Measurements from ENCODE around the gene MYCL.
"Not testable (repeated sequence)": the region's sequence is repeated elsewhere in the genome, so short reads cannot be mapped to it uniquely, and the experiment has no call there.

The MYCL gene

DNA sequence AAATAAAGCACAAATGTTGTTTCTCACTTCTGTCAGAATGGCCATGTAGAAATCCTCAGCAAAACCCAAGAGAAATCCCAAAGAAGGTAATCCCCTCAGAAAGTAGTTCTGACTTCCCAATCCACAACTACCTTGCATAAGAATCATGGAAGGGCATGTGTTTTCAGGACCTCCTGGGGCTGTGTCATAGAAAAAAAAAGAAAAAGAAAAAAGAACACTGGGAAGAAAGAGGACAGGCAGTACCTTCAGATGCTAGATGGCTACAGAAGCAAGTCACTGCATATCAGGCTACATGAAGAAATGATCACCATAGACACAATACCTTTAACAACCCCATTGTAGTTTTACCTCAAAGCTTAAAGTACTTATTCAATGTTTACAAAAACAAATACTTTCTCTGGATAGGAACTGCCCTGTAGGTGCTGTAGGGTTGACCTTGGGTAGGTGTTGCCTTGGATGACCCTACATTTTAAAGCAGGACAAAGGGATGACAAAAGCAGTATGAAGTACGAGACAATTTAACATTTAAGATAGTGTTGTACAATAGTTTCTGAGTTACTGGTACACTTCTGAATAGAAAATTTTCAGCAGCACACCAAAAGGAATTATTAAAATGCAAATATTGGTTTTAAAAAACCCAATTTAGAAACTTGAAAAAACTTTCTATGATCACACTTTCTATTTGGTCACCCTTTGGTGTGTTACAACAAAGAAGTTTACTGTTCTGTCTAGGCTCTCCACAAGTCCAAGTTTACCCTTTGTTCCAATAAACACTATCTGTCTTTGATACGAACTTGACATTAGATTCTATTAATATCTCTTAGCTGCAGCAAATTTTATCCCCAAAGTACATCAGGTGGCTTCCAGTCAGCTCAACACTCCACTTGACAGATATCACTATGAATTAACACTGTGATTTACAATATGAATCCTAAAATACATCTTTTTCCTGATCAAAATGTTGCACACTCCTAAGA lies 23.4 kb downstream of the MYCL start:
- TF ChIP-seq, protein P1, sequence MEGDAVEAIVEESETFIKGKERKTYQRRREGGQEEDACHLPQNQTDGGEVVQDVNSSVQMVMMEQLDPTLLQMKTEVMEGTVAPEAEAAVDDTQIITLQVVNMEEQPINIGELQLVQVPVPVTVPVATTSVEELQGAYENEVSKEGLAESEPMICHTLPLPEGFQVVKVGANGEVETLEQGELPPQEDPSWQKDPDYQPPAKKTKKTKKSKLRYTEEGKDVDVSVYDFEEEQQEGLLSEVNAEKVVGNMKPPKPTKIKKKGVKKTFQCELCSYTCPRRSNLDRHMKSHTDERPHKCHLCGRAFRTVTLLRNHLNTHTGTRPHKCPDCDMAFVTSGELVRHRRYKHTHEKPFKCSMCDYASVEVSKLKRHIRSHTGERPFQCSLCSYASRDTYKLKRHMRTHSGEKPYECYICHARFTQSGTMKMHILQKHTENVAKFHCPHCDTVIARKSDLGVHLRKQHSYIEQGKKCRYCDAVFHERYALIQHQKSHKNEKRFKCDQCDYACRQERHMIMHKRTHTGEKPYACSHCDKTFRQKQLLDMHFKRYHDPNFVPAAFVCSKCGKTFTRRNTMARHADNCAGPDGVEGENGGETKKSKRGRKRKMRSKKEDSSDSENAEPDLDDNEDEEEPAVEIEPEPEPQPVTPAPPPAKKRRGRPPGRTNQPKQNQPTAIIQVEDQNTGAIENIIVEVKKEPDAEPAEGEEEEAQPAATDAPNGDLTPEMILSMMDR (IDR thresholded peaks at IDR 0.05; ENCODE audit: low read depth, low read length) = no peak
- no peak for DNase-seq (ENCODE audit: extremely low read depth, low read depth)

DNA sequence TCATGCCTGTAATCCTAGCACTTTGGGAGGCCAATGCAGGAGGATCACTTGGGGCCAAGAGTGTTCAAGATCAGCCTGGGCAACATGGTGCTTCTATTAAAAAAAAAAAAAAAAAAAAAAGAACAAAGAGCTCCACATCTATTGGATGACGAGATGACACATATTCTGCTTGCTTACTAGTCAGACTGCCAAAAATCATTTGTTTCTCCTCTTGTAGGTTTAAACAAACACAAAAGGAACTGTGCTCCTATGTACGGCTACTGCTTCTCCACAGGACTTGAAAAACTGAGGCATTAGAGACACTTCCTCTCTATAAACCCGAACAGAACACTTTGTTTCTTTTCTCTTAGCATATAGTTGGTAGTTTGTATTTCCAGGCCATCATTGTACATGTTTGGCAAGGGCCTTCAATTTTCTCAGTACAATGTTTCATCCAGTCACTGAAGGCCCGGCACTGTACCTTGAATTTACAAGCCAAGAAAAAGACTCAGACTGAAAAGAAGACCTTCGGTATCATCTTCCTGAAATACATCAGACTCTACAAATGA lies 24.4 kb downstream of the MYCL start:
- TF ChIP-seq, protein P1 (IDR thresholded peaks at IDR 0.05; ENCODE audit: low read depth, low read length) = no peak
- DNase-seq (ENCODE audit: extremely low read depth, low read depth) = no peak

DNA sequence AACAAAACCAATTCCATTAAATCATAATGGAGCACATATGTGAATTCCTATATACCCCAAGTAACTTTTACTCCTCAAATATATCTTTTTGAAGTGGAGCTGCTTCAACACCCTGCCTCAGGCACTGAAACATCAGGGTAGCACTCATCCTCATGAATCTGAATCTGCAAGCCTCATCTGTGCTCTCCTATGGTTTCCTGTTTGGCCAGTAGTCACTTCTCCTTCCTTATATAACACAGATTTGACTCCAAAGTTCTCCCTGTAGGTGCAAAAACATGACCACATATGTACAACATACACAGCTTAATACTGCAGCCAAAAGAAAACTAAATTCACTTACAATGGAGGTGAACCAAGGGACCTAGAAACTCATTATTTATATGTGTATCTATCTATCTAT lies 25.6 kb downstream of the MYCL start:
- TF ChIP-seq, protein P1 (IDR thresholded peaks at IDR 0.05; ENCODE audit: low read depth, low read length) = no peak
- no peak for DNase-seq (ENCODE audit: extremely low read depth, low read depth)

DNA sequence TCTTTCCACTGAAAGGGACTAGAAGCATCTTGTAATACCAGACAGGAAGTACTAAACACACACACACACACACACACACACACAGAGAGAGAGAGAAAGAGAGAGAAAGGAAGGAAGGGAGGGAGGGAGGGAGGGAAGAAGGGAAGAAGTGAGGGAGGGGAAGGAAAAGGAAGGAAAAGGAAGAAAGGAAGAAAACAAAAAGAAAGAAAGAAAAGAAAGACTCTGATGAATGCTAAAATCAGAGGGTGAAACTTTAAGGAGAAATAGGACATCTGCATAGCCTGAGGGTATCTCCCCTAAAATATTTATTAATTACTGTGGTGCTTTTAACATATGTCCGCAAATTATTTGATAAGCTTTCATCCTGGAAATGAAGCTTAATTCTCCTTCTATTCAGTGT lies 29.0 kb downstream of the MYCL start:
- DNase-seq (ENCODE audit: extremely low read depth, low read depth) = no peak
- TF ChIP-seq, protein P1 (IDR thresholded peaks at IDR 0.05; ENCODE audit: low read depth, low read length) = no peak

DNA sequence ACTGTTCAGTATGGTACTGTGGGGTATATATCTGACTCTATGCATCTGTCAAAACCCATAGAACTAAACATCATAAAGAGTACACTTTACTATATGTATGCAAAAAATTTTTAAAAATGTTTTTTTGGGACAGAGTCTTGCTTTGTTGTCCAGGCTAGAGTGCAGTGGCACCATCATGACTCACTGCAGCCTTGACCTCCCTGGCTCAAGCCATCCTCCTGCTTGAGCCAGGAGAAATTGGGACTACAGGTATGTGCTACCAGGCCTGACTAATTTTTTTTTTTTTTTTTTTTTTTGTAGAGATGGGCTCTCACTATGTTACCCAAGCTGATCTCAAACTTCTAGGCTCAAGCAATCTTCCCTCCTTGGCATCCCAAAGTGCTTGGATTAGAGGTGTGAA lies 29.9 kb downstream of the MYCL start:
- DNase-seq (ENCODE audit: extremely low read depth, low read depth) = no peak
- TF ChIP-seq, protein P1 (IDR thresholded peaks at IDR 0.05; ENCODE audit: low read depth, low read length) = no peak

DNA sequence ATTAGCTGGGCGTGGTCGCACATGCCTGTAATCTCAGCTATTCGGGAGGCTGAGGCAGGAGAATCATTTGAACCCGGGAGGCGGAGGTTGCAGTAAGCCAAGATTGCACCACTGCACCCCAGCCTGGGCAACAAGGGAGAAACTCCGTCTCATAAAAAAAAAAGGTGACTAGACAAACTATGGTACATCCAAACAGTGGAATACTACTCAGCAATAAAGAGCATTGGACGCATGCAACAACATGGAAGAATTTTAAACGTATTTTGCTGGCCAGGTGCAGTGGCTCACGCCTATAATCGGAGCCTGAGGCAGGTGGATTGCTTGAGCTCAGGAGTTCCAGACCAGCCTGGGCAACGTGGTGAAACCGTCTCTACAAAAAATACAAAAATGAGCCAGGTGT lies 30.7 kb downstream of the MYCL start:
- DNase-seq (ENCODE audit: extremely low read depth, low read depth) = not testable (repeated sequence)

DNA sequence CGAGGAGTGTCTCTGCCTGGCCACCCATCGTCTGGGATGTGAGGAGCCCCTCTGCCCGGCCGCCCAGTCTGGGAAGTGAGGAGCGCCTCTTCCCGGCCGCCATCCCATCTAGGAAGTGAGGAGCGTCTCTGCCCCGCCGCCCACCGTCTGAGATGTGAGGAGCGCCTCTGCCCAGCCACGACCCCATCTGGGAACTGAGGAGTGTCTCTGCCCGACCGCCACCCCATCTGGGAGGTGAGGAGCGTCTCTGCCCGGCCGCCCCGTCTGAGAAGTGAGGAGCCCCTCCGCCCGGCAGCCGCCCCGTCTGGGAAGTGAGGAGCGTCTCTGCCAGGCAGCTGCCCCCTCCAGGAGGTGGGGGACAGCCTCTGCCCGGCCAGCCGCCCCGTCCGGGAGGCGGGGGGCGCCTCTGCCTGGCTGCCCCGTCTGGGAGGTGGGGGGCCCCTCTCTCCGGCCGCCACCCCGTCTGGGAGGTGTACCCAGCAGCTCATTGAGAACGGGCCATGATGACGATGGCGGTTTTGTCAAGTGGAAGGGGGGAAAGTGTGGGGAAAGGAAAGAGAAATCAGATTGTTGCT lies 32.1 kb downstream of the MYCL start:
- DNase-seq (ENCODE audit: extremely low read depth, low read depth) = not testable (repeated sequence)

DNA sequence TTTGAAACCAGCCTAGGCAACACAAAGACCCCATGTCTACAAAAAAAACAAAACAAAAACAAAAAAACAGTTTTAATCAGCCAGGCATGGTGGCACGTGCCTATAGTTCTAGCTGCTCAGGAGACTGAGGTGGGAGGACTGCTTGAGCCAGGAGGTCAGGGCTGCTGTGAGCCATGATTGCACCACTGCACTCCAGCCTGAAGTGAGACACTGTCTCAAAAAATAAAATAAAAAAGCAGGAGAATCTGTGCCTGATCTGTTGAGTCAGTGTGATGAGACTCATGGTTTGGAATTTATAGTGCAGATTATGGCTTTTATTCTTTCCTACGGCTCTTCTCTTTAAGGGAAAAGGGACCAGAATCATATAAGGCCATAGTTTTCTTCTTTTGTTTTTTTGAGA lies 35.0 kb downstream of the MYCL start:
- TF ChIP-seq, protein P1 (IDR thresholded peaks at IDR 0.05; ENCODE audit: low read depth, low read length) = no peak
- no peak for DNase-seq (ENCODE audit: extremely low read depth, low read depth)
